GM18508 (cell line): Measurements from ENCODE around the gene DEXI.

Experiments used
- ATAC-seq: cut with Tn5 transposase; IDR thresholded peaks from one replicate; pipeline ENCODE4 v1.9.1; 2021; ENCODE audit warnings: moderate number of reproducible peaks; ENCODE audit not compliant: insufficient read depth, unreplicated experiment

Gene DEXI

DNA sequence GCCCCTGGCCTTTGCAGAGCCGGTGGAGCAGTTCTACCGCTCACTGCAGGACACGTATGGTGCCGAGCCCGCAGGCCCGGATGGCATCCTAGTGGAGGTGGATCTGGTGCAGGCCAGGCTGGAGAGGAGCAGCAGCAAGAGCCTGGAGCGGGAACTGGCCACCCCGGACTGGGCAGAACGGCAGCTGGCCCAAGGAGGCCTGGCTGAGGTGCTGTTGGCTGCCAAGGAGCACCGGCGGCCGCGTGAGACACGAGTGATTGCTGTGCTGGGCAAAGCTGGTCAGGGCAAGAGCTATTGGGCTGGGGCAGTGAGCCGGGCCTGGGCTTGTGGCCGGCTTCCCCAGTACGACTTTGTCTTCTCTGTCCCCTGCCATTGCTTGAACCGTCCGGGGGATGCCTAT lies 35.8 kb downstream of the DEXI start:
- no peak for ATAC-seq

DNA sequence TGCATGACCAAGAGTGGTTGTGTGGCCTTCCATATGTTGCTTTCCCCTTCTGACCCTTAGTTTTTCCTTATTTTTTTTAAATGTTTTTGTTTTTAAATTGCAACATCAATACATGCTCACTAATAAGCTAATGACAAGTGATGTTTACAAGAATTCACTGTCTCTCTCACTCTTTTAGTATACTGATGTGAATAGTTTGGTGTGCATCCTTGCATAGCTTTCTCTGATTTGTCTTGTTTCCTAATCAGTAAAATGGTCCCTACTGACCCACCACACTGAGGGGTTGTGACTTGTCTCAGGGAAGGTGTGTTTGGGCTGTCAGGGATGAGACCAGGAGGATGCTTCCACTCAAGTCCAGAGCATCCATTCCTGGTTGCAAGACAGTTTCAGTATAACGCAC lies 39.3 kb downstream of the DEXI start:
- no peak for ATAC-seq

DNA sequence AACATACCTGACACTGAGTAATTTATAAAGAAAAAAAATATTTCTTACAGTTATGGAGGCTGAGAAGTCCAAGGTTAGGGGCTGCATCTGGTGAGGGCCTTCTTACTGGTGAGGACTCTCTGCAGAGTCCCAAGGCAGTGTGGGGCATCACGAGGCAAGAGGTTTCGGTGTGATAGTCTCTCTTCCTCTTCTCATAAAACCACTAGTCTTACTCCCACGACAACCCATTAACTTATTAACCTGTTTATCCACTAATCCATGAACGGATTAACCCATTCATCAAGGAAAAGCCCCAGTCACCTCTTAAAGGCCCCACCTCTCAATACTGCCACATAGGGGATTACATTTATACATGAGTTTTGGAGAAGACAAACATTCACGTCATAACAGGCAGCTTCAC lies 45.1 kb downstream of the DEXI start:
- peak; percentile 51 for ATAC-seq

DNA sequence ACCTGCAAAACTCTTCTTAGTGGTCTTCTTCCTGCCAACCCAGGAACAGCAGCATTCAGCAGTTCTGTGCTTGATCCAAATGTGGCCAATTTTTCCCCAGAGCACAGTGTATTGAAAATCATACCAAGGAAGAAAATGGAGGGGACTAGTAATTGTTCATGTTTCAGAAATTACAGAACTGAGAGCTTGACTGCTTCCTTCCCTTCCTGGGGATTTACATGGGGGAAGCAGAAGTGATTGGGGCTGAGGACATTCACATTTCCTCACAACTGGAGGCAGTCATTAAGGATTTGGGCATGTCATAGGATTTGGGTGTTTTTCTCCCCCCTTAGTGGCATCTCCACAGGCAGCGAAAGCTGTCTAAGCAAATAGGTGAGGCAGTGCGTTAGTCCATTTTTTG lies 45.5 kb downstream of the DEXI start:
- no peak for ATAC-seq

DNA sequence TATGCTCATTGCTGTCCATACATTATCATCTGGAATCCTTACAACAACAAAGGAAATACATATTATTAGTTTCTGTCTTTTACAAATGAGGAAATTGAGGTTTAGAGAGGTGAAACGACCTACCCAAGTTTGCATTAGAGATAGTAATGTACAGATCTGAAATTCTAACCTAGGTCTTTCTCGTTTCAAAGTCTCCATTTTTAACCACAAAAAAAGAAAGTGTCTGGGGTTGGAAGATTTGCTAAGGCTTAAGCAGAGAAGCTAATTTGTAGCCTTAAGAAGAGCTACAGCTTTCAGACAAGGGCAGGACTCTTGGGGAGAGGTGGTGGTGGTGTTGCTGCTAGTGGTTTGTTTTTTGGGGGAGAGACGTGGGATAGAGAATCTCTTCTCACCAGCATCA lies 46.1 kb downstream of the DEXI start:
- ATAC-seq: no peak

DNA sequence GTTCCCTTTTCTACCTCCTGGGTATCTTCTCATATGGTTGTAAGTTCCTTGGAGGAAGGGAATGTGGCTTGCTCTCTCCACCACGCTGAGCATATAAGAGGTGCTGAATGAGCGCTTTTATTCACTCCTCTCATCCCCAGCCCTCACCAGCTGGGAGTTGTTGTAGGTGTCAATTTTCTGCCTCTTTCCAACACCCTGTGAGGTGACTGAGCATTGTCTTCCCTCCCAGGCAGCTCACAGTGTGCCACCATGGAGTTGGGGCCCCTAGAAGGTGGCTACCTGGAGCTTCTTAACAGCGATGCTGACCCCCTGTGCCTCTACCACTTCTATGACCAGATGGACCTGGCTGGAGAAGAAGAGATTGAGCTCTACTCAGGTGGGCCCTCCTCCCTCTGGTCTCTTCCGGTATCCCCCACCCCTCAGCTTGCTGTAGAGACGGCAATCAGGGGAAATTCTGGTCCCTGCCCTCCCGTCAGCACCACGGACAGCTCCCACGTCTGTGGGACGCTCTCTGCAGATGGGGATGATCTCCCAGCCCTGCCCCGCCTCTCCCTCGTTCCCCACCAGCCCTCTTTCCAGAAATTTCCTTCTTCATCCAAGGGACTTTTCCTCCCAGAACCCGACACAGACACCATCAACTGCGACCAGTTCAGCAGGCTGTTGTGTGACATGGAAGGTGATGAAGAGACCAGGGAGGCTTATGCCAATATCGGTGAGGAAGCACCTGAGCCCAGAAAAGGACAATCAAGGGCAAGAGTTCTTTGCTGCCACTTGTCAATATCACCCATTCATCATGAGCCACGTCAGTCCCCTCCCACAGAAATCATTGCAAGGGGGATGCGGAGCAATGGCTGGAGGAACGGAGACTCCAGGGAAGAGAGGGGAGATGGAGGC lies 47.0 kb downstream of the DEXI start:
- no peak for ATAC-seq

DNA sequence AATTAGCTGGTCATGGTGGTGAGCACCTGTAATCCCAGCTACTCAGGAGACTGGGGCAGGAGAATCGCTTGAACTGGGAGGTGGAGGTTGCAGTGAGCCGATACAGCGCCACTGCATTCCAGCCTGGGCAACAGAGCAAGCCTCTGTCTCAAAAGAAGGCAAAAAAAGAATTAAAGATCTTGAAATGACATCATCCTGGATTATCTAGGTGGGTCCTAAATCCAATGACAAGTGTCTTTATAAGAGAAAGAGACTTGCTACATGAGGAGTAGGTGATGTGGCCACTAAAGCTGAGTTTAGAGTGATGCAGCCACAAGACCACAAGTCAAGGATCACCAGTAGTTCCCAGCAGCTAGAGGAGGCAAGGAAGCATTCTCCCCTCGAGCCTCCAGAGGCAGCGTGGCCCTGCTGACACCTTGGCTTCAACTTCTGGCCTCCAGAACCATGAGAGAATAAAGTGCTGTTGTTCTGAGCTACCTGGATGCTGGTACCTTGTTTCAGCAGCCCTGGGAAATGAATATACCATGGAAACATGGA lies 49.4 kb downstream of the DEXI start:
- ATAC-seq: no peak

DNA sequence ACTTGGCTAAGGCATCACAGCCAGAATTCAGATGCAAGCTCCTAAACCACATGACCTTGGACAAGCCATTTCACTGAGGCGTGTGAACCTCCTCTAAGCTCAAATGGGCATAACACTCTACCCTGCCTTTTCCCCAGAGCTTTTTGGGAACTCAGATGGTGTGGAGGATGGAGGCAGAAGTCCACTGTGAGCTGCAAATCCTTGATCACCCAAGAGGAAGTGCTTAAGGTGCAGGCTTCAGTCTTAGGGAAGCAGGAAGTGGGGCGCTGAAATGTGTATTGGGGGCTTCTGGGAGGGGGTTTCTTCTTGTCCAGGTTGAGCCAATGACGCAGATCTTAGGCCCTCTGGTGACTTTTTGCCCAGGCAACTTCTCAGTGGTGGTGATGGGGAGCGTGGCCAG lies 52.4 kb downstream of the DEXI start:
- ATAC-seq: no peak

DNA sequence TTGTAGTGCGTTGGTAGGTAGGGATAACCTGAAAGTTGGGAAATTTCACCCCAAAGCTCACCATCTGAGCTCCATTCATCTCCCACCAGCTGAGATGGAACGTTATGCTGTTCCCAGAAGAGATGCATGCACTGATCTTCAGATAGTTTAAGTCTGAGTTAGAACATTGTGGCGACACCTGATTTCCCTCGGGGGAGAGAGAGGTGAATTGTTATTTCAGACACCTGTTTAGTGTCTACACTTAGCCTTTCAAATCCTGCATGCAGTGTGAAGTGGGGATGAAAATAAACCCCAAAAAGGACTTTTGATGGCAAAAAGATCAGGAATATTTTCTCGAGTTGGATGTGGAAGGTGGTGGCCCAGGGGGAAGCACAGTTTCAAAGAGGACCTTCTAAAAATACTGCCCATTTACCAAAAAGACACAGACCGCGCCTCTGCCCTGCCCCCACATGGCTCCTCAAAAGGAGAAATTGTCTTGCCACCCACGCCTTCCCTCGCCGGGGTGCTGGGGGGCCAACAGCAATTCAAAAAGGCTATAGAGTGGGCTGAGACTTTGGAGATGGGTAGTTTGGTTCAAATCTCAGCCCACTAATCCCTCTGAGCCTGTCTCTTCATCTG lies 53.8 kb downstream of the DEXI start:
- no peak for ATAC-seq

DNA sequence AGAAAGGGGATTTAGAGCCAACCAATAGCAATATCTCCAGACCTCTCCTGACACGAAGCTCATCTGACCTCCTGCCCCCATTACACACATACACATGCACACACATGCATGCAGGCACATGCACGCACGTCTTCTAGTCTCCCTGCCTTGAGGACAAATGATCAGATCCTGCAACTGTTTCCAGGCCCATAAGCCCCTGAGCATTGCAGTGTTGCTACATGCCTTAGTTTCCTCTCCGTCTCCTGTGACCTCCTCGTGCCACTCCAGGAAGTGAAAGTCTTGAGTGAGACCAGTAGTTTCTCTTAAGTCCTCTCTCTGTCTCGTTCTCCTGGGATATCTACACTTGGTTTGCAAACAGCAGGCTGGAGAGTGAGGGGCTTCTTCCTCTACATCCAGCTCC lies 57.0 kb downstream of the DEXI start:
- ATAC-seq: no peak

DNA sequence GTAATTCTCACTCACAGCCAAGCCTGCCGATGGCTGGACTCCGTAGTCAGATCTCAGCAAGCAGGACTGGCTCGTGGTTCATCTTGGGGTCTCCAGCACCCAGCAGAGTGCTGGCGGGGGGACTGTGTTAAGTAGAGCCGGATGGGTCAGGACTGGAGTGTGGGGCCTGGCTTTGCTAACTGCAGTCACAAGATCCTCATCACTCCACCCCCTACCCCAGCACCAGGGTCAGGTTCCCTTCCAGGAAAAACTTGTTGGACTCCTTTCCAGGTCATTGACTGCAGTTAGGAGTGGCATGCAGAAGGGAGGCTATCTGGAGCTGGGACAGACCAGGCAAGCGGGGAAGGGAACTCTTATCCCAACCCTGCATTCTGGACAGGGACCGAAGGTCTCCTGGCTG lies 59.3 kb downstream of the DEXI start:
- ATAC-seq: no peak

DNA sequence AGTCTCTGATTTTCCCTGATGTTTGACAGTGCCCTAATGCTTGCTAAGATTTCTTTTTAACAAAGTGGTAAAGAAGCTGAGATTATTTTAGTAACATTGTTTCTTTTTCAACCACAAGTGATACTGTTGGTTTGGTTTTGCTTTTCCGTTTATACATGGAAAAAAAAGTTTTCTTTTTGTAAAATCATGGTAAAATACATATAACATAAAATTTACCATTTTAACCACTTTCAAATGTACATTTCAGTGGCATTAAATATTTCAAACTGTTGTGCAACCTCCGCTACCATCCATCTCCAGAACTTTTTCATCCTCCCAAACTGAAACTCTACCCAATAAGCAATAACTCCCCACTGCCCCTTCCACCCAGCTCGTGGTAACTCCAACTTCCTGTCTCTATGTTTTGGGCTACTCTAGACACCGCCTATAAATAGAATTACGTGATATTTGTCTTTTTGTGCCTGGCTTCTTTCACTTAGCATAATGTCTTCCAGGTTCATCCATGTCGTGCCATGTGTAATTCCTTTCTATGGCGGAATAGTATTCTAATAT lies 60.7 kb downstream of the DEXI start:
- no peak for ATAC-seq

DNA sequence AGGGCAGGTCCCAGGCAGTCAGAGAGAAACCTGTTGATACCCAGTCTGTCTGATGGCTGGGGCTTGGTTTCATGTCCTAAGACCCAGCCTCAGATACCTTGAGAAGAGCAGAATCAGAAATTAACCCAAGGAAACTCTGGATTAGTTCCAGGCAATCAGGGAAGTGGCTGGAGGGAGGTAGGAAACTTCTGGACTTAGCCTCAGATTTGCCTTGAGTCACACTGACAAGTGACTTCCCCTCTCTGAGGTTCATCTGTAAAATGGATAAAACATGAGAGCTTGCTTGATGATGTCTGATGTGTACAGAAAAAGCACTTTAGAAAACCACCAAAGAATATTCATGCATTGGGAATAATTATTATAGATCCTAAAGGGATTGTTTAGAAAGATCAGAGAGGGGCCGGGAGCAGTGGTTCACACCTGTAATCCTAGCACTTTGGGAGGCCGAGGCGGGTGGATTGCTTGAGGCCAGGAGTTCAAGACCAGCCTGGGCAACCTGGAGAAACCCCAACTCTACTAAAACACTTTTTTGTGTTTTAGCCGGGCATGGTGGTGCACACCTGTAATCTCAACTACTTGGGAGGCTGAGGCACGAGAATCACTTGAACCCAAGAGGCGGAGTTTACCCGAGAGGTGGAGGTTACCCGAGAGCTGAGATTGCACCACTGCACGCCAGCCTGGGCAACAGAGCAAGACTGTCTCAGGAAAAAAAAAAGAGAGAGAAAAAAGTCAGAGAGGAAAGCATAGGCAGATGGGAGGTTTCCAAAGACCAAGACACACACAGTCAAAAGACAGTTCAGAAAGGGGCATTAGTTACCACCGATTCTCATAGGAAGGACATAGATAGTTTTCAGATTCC lies 61.4 kb downstream of the DEXI start:
- no peak for ATAC-seq

DNA sequence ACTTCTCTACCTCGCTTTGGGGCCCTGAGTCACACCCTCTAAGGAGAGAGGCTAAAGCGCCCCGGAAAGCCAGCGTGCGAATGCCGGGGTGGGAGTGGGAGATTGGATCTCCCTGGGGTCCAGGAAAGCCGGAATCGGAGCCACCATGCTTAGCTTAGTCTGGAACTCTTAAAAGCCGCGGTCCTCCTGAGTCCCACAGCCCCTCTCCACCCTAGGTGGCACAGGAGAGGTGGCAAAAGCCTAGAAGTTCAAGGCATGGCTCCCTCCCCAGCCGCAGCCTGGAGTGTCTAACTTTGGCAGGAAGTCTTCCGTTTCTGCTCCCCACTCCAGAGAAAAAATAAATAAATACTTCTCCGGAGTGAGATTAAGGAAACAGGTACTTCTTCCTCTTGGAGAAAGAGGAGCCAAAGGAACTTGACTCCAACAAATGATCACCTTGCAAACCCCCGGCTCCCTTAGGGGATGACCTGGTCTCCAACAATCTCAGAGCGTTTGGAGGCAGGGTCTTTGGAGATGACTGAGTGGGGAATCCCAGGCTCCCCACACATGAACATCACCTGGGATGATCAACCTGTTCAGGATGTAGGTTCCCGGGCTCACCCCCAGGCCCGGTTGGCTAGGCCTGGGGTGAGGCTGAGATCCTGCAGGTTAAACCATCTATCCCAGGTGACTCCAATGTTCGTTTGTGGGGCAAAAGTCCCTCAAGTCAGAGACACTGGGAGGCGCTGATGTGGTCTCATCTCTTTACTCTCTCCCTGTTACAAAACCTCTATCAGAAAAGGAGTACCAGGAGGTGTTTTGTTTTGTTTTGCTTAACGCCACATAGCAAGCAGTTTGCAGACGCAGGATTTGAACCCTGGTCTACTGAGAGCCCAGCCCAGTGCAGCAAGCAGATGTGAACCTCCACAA lies 62.3 kb downstream of the DEXI start:
- ATAC-seq: no peak
